MM.1S (cell line): ENCODE data around the gene TRAF6.
A peak's percentile ranks its signal among the peaks of the same experiment; 100 is the strongest.

Experiments
- DNase-seq: peaks from one replicate; pipeline ENCODE4 v3.0.0-alpha.2; 2015
- H2AFZ ChIP-seq: fragments of 300-600 bp; sonication (generic); 2 replicates; pipeline ENCODE4 v1.6.0; 2016; ENCODE audit warnings: antibody characterized with exemption, low read length
- H3F3A ChIP-seq: fragments of 300-600 bp; sonication (generic); 2 replicates; pipeline ENCODE4 v1.6.1; 2016; ENCODE audit warnings: mild to moderate bottlenecking, antibody characterized with exemption, low read length, moderate library complexity, mixed read lengths; ENCODE audit not compliant: insufficient read depth
- H3K27ac ChIP-seq: fragments of 300-600 bp; sonication (generic); 2 replicates; pipeline ENCODE4 v1.5.1; 2016; ENCODE audit warnings: mild to moderate bottlenecking, low read length
- H3K27me3 ChIP-seq: fragments of 300-600 bp; sonication (generic); replicated peaks from 2 replicates; pipeline ENCODE4 v1.6.0; 2016; ENCODE audit warnings: low read length; ENCODE audit not compliant: insufficient read depth
- H3K36me3 ChIP-seq: fragments of 300-600 bp; sonication (generic); replicated peaks from 2 replicates; pipeline ENCODE4 v1.6.1; 2016; ENCODE audit warnings: mild to moderate bottlenecking, low read length, mixed read lengths; ENCODE audit not compliant: insufficient read depth
- H3K4me1 ChIP-seq: fragments of 300-600 bp; sonication (generic); 2 replicates; pipeline ENCODE4 v1.6.1; 2016; ENCODE audit warnings: low read length, mixed read lengths
- H3K4me2 ChIP-seq: fragments of 300-600 bp; sonication (generic); 2 replicates; pipeline ENCODE4 v1.6.0; 2016; ENCODE audit warnings: low read depth, low read length
- H3K4me3 ChIP-seq: fragments of 300-600 bp; sonication (generic); 2 replicates; pipeline ENCODE4 v1.5.1; 2016; ENCODE audit warnings: low read length, mixed read lengths
- H3K79me2 ChIP-seq: fragments of 300-600 bp; sonication (generic); 2 replicates; pipeline ENCODE4 v1.6.1; 2016; ENCODE audit warnings: mixed run types, low read length, mixed read lengths
- H3K9ac ChIP-seq: fragments of 300-600 bp; sonication (generic); 2 replicates; pipeline ENCODE4 v1.6.1; 2016; ENCODE audit warnings: low read length, mixed read lengths
- H3K9me2 ChIP-seq: fragments of 300-600 bp; sonication (generic); replicated peaks from 2 replicates; pipeline ENCODE4 v1.6.1; 2016; ENCODE audit warnings: mild to moderate bottlenecking, low read length, mixed read lengths; ENCODE audit not compliant: insufficient read depth
- H3K9me3 ChIP-seq: fragments of 300-600 bp; sonication (generic); replicated peaks from 2 replicates; pipeline ENCODE4 v1.6.1; 2016; ENCODE audit warnings: mild to moderate bottlenecking, low read length, mixed read lengths; ENCODE audit not compliant: insufficient read depth
- H4K20me1 ChIP-seq: fragments of 300-600 bp; sonication (generic); 2 replicates; pipeline ENCODE4 v1.6.1; 2016; ENCODE audit warnings: mild to moderate bottlenecking, low read length, moderate library complexity, mixed read lengths; ENCODE audit not compliant: insufficient read depth
- EZH2 ChIP-seq: fragments of 300-600 bp; sonication (generic); optimal IDR thresholded peaks from 2 replicates; pipeline ENCODE3; 2017; ENCODE audit warnings: low read depth, mild to moderate bottlenecking, antibody characterized with exemption, low read length, mixed read lengths
- EZH2phosphoT487 ChIP-seq: fragments of 300-600 bp; sonication (generic); IDR thresholded peaks from 2 replicates; pipeline ENCODE4 v1.6.1; 2018; ENCODE audit warnings: antibody characterized with exemption, low read length
- TF ChIP-seq, protein P1 (sequence below): fragments of 300-600 bp; sonication (generic); IDR thresholded peaks from 2 replicates; pipeline ENCODE4 v1.5.1; 2016; ENCODE audit warnings: antibody characterized with exemption, low read length, mixed read lengths

The TRAF6 gene

DNA sequence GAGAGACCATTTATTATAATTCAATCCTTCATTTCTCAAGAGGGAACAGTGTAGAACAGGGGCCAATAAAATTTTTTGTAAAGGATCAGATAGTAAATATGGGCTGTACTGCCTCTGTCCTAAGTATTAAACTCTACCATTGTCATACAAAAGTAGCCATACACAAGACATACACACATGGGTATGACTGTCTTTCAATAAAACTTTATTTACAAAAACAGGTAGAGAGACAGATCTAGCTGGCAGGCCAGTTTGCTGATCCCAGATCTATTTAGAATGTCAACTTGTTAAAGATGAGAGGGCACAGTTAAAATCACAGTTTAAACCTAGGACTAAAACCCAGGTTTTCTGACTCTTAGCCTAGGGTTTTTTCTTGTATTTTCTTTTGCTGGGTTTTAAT lies 16.7 kb downstream of the TRAF6 start:
- H3K9ac ChIP-seq, result no peak overlapping the region
- DNase-seq, result no peak
- peaks cover 8% of the 10 kb centered on the region for H3K4me1 ChIP-seq
- no peaks in the 10 kb centered on the region for H3K9me2 ChIP-seq
- H3K36me3 ChIP-seq, result peaks cover 5% of the 10 kb centered on the region; the same call in 1 of the 2 replicates
- H3K4me3 ChIP-seq, result no peak overlapping the region
- no peak overlapping the region for H3K27ac ChIP-seq
- no peaks in the 10 kb centered on the region for H3K9me3 ChIP-seq
- no peak overlapping the region for H3K4me2 ChIP-seq
- TF ChIP-seq, protein P1, sequence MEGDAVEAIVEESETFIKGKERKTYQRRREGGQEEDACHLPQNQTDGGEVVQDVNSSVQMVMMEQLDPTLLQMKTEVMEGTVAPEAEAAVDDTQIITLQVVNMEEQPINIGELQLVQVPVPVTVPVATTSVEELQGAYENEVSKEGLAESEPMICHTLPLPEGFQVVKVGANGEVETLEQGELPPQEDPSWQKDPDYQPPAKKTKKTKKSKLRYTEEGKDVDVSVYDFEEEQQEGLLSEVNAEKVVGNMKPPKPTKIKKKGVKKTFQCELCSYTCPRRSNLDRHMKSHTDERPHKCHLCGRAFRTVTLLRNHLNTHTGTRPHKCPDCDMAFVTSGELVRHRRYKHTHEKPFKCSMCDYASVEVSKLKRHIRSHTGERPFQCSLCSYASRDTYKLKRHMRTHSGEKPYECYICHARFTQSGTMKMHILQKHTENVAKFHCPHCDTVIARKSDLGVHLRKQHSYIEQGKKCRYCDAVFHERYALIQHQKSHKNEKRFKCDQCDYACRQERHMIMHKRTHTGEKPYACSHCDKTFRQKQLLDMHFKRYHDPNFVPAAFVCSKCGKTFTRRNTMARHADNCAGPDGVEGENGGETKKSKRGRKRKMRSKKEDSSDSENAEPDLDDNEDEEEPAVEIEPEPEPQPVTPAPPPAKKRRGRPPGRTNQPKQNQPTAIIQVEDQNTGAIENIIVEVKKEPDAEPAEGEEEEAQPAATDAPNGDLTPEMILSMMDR, result no peak
- TF ChIP-seq EZH2 (no peak), EZH2phosphoT487 (no peak)
- peaks cover 6% of the 10 kb centered on the region; the same call in 1 of the 2 replicates for H3F3A ChIP-seq
- H3K27me3 ChIP-seq, result no peaks in the 10 kb centered on the region
- no peak overlapping the region for H2AFZ ChIP-seq
- peaks cover 1% of the 10 kb centered on the region; the same call in 1 of the 2 replicates for H3K79me2 ChIP-seq
- H4K20me1 ChIP-seq, result no peaks in the 10 kb centered on the region

DNA sequence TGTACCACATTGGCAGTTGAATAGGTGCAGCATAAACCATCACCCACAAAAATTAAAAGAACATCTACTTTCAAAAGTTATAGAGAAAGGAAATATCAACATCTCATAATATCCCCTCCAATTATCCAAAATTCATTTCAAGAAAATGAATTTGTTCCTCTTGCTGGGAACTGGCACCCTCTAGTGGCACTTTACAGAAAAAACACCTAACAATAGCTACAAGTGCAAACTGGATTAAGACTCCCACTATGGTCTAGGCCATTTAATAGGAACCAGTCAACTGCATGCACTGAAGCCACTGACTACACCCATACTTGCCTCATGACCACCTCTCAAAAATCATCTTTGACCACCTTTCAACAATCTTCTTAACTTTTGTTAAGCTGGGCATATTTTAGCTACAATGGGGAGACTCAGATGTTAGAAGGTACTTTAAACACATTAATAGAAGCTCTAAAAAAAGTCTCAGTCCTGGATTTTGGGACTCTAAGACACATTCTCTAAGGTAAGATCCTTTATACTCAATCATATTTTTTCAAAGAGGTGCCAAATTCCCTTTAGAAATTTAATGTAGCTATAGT lies 17.3 kb downstream of the TRAF6 start:
- TF ChIP-seq, protein P1, result peak; percentile 82
- TF ChIP-seq EZH2, result no peak
- no peak for TF ChIP-seq EZH2phosphoT487
- peaks cover 11% of the 10 kb centered on the region for H3K4me1 ChIP-seq

DNA sequence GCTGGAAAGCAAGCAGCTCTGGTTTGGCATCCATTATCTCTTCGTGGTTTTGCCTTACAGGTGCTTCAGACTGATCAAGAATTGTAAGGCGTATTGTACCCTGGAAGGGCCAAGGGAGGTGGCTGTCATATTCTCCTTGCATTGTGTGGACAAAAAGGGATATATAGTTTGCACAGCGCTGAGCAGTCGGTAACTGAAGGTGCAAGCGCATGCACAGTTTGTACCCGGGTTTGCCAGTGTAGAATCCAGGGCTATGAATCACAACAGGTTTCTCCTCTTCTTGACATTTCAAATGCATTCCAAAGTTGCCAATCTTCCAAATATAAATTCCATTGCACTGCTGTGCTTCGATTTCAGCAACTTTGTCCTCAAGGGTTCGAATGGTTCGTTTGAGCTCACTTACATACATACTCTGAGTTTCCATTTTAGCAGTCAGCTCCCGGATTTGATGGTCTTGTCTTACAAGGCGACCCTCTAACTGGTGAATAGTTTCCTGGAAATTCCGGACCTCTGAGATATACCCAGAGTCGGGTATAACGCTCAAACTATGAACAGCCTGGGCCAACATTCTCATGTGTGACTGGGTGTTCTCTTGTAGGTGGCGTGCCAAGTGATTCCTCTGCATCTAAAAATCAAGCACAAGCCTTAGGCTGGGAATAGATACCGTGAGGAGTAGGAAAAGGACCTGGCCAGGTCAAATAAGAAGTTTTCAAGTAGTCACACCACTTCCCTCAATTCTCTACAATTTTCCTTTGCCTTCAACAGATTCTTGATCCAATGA lies 19.9 kb downstream of the TRAF6 start:
- H3F3A ChIP-seq, result peaks cover 7% of the 10 kb centered on the region; the same call in 1 of the 2 replicates
- H4K20me1 ChIP-seq, result no peaks in the 10 kb centered on the region
- no peak overlapping the region for H3K9ac ChIP-seq
- H3K36me3 ChIP-seq, result peaks cover 5% of the 10 kb centered on the region; the same call in 1 of the 2 replicates
- peaks cover 10% of the 10 kb centered on the region; the same call in 1 of the 2 replicates for H3K79me2 ChIP-seq
- no peaks in the 10 kb centered on the region for H3K9me3 ChIP-seq
- H3K4me1 ChIP-seq, result peaks cover 18% of the 10 kb centered on the region
- H3K27ac ChIP-seq, result no peak overlapping the region
- H2AFZ ChIP-seq, result no peak overlapping the region
- no peak overlapping the region for H3K4me2 ChIP-seq
- no peak for TF ChIP-seq EZH2phosphoT487
- TF ChIP-seq EZH2, result no peak
- TF ChIP-seq, protein P1, result no peak
- H3K4me3 ChIP-seq, result no peak overlapping the region
- DNase-seq, result no peak
- no peaks in the 10 kb centered on the region for H3K27me3 ChIP-seq
- no peaks in the 10 kb centered on the region for H3K9me2 ChIP-seq

More for the DNA sequence above, 17.3 kb downstream of the TRAF6 start:
- H3K4me2 ChIP-seq, result no peak overlapping the region
- DNase-seq, result peak; percentile 43
- H3K9ac ChIP-seq, result no peak overlapping the region
- no peak overlapping the region for H3K4me3 ChIP-seq
- no peak overlapping the region for H2AFZ ChIP-seq
- peaks cover 7% of the 10 kb centered on the region; the same call in 1 of the 2 replicates for H3F3A ChIP-seq
- no peaks in the 10 kb centered on the region for H3K9me2 ChIP-seq
- no peaks in the 10 kb centered on the region for H3K27me3 ChIP-seq
- no peaks in the 10 kb centered on the region for H3K9me3 ChIP-seq
- peaks cover 5% of the 10 kb centered on the region; the same call in 1 of the 2 replicates for H3K36me3 ChIP-seq
- no peaks in the 10 kb centered on the region for H3K79me2 ChIP-seq
- no peaks in the 10 kb centered on the region for H4K20me1 ChIP-seq
- H3K27ac ChIP-seq, result no peak overlapping the region
